T-helper 17 cell (primary cell): ENCODE measurements around the gene GOLGA6L4. TPM values are rescaled to one million over a fixed set of nuclear protein-coding genes. Genes with fewer than 3 reads are reported as not detected.
A peak's percentile ranks its signal among the peaks of the same experiment; 100 is the strongest.
"Not testable (repeated sequence)": the region's sequence is repeated elsewhere in the genome, so short reads cannot be mapped to it uniquely, and the experiment has no call there.

ENCODE experiments used
- ATAC-seq: fragments of 150-1000 bp; cut with Tn5 transposase; 2 replicates; pipeline ENCODE4 v1.10.0; 2021; ENCODE audit warnings: mild to moderate bottlenecking, moderate library complexity
- DNase-seq, 3 donors: peaks; one replicate each; pipeline versions ENCODE4 v3.0.0 to v3.0.0-alpha.2; 2020 to 2021
- H3K9me3 ChIP-seq: one replicate; pipeline ENCODE4 v1.7.0; 2013; ENCODE audit warnings: low read length, mild to moderate bottlenecking; ENCODE audit not compliant: control insufficient read depth, poor library complexity, severe bottlenecking
- H3K27ac Mint-ChIP-seq: one replicate; pipeline ENCODE4 v1.8.0; 2022; ENCODE audit warnings: mild to moderate bottlenecking, moderate library complexity, mixed read lengths
- H3K27me3 Mint-ChIP-seq: one replicate; pipeline ENCODE4 v1.8.0; 2022; ENCODE audit warnings: mixed read lengths
- H3K36me3 Mint-ChIP-seq: one replicate; pipeline ENCODE4 v1.8.0; 2022; ENCODE audit warnings: low read depth, mixed read lengths
- H3K4me1 Mint-ChIP-seq: one replicate; pipeline ENCODE4 v1.8.0; 2022; ENCODE audit warnings: mild to moderate bottlenecking, mixed read lengths
- H3K4me3 Mint-ChIP-seq: one replicate; pipeline ENCODE4 v1.8.0; 2022; ENCODE audit warnings: mild to moderate bottlenecking, moderate library complexity, mixed read lengths
- total RNA-seq, 4 donors: library from RNA in 2 of 4; stranded (reverse) in 2 of 4; gene quantifications; one replicate each; pipeline ENCODE4 v1.2.3 and lab custom pipeline; 2022 to 2026

GOLGA6L4 gene, protein sequence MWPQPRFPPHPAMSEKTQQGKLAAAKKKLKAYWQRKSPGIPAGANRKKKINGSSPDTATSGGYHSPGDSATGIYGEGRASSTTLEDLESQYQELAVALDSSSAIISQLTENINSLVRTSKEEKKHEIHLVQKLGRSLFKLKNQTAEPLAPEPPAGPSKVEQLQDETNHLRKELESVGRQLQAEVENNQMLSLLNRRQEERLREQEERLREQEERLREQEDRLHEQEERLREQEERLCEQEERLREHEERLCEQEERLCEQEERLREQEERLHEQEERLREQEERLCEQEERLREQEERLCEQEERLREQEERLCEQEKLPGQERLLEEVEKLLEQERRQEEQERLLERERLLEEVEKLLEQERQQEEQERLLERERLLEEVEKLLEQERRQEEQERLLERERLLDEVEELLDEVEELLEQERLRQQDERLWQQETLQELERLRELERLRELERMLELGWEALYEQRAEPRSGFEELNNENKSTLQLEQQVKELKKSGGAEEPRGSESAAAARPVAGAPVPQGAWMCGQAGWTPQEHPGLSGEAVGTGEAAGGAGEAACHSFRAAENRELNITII
- total RNA-seq (1 to 10 TPM; 2.9 to 4.1 TPM), total RNA-seq (lab: John Stamatoyannopoulos, UW) (0.12 to 0.38 reads per million in 2 donors)

DNA sequence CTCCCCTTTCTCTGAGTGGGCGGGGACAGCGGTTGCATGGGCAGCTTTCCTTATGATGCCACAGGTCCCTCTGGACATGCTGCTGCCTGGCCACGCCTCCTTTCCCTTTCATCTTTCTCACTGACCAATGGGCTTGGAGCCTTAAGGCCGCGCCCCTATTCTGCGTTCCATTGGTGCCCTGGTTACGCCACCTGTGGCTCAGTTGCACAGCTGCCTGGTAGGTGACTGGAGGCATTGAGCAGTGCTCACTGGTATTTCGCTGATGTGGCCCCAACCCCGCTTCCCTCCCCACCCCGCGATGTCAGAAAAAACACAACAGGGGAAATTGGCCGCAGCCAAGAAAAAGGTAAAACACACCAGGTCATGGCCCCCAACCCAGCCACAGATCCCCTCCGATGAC lies at the start of gene GOLGA6L4:
TSS of gene GOLGA6L4 (plus strand) at position 201 of the 400 bp plus-strand sequence. CDS start at position 263, 62 bp downstream.
- not testable (repeated sequence) for H3K4me1 Mint-ChIP-seq

GRCh38 chr15:84192982-84193381 lies 42.6 kb upstream of the GOLGA6L4 start:
- H3K27ac Mint-ChIP-seq, ATAC-seq, H3K27me3 Mint-ChIP-seq, H3K4me3 Mint-ChIP-seq, H3K9me3 ChIP-seq, H3K4me1 Mint-ChIP-seq, DNase-seq, H3K36me3 Mint-ChIP-seq: not testable (repeated sequence)

More for the DNA sequence above, at the start of gene GOLGA6L4:
- H3K27me3 Mint-ChIP-seq, H3K4me3 Mint-ChIP-seq, H3K27ac Mint-ChIP-seq, ATAC-seq, H3K9me3 ChIP-seq, H3K36me3 Mint-ChIP-seq, DNase-seq: not testable (repeated sequence)

GRCh38 chr15:84195603-84196002 lies 40.0 kb upstream of the GOLGA6L4 start:
- H3K9me3 ChIP-seq, H3K36me3 Mint-ChIP-seq, H3K4me3 Mint-ChIP-seq, H3K27me3 Mint-ChIP-seq, H3K4me1 Mint-ChIP-seq, DNase-seq, H3K27ac Mint-ChIP-seq: not testable (repeated sequence)
- ATAC-seq = peak; percentile 92

DNA sequence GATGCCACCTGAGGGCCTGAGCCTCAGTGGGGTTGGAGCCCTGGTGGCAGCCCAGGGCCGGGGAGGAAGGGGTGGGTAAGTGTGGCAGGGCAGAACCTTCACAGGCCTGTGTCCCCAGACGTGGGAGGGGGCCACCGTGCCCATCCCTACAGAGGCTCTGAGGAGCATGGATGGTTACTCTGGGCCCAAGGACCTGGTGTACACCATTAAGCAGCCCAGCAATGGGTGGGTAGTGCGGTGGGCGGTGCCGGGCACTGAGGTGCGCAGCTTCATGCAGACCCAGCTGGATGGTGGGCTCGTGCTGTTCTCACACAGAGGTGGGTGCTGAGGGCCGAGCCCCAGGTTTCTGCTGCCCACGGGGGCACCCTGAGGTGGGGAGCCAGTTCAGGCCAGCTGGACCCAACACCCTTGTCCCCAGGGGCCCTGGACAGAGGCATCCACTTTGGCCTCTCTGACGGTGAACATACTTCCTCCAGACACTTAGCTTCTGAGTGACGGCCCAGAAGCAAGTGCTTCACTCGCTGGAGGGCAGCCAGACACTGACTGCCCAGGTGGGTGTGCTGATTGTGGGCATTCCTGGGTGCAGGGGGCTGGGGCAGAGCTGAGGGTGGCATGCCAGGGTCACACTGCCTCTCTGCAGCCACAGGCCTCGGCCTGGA lies 38.9 kb upstream of the GOLGA6L4 start:
- DNase-seq, H3K36me3 Mint-ChIP-seq, H3K27ac Mint-ChIP-seq, ATAC-seq, H3K27me3 Mint-ChIP-seq, H3K4me1 Mint-ChIP-seq, H3K9me3 ChIP-seq, H3K4me3 Mint-ChIP-seq: not testable (repeated sequence)

DNA sequence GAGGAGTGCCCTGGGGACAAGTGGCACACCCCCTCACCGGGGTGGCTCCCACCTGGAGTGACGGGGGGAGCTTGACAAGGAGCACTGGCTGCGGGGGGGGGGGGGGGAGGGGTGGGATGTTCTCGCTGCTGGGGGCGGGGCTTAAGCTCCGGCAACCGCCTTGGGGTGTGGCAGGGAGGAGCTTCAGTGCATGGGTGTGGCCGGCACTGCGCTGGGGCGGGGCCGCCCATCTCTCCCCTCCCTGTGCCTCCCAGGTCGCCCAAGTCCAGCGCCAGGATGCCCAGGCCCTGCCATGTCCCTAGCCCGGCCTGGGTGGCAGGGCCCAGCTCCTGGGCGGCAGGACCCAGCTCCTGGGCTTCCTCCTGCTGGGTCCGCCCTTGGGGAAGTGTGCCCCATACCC lies 35.7 kb upstream of the GOLGA6L4 start:
- H3K9me3 ChIP-seq, DNase-seq, H3K4me1 Mint-ChIP-seq, H3K27me3 Mint-ChIP-seq, H3K4me3 Mint-ChIP-seq, H3K27ac Mint-ChIP-seq, ATAC-seq, H3K36me3 Mint-ChIP-seq: not testable (repeated sequence)

DNA sequence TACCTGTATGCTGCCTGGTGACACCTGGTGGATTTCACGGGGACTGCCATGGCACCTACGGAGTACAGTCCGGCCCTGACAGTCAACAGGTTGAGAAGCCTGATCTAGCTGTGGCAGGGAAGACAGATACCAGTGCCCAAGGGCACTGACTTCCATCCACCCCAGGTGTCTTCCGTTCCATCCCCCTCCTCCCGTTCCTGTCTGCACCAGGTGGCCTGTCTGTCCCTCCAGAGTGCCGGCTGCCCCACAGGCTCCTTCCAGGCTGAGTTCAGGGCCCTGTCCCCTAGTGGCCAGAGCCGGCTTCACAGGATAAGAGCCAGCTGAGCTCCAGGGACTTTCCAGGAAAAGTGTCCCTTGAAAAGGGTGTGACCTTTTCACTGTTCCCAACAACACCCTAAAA lies 10.9 kb downstream of the GOLGA6L4 start:
- H3K4me3 Mint-ChIP-seq = peak overlapping the region; percentile 55
- H3K4me1 Mint-ChIP-seq, H3K27ac Mint-ChIP-seq, ATAC-seq, H3K36me3 Mint-ChIP-seq, DNase-seq, H3K27me3 Mint-ChIP-seq, H3K9me3 ChIP-seq: not testable (repeated sequence)
